Measurements from ENCODE around the gene DCTN5. TPM values are rescaled to one million over a fixed set of nuclear protein-coding genes. Genes with fewer than 3 reads are reported as not detected.
A peak's percentile ranks its signal among the peaks of the same experiment; 100 is the strongest.

DCTN5 gene
- total RNA-seq, 1 experiment from 2014 or later, result 116 TPM

GRCh38 chr16:23663918-23664317, 22.7 kb downstream of the DCTN5 start:
- no peak for DNase-seq (ENCODE audit: low read depth)

DNA sequence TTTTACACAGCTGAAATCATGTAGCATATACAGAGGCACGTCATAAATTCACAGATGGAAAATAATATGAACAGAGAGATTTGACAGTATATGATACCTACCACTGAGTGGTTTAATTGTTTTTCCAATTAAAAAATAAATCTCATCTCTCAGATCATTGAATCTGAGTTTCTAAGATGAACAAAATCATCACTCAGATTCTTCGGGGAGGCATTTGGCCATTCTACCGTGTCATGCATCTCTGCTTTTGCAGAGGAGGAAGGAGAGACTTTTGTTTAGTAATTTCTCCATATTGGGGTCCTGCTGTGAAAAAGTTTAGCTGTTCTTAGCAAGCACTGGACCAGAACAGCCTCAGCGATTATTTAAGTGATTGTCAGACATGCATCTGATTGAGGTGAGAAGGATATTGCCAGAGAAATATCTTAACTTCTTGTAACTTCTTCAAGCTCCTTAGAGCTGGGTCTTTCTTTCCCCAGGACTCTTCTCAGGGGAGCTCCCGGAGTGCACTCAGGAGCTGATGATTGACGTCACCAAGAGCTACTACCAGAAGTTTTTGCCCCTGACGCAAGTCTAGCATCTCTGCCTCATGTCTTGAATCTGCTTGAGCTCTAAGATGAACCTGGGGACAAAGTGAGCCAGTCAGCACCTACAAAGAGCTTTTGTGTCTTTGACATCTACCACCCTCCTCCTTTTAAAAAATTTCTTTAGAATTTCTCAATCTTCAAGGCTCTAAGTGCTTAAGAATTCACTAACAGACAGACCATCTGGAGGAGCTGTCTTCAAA, 25.5 kb downstream of the DCTN5 start:
- DNase-seq (ENCODE audit: low read depth), result no peak

GRCh38 chr16:23667355-23667659, 26.0 kb downstream of the DCTN5 start:
- DNase-seq (ENCODE audit: low read depth), result no peak

GRCh38 chr16:23668225-23668624, 27.0 kb downstream of the DCTN5 start:
- DNase-seq (ENCODE audit: low read depth), result peak; percentile 9

DNA sequence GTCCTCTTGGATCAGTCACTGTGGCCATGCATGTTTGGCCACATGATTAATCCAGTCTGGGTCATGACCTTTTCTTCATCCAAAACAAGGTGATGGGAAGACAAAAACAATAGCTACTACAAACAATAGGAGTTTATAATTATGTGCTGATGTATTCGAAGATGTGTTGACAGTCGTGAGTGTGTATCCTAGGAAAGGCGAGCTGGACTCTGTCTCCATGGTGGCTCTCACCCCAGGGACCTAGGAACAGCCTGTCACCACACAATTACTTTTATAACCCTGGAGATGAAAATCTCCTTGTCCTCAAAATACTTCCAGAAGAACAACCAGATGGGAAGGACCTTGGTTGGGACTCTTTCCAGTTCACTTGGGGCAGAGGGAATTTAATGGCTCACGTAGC, 27.6 kb downstream of the DCTN5 start:
- peak; percentile 14 for DNase-seq (ENCODE audit: low read depth)

DNA sequence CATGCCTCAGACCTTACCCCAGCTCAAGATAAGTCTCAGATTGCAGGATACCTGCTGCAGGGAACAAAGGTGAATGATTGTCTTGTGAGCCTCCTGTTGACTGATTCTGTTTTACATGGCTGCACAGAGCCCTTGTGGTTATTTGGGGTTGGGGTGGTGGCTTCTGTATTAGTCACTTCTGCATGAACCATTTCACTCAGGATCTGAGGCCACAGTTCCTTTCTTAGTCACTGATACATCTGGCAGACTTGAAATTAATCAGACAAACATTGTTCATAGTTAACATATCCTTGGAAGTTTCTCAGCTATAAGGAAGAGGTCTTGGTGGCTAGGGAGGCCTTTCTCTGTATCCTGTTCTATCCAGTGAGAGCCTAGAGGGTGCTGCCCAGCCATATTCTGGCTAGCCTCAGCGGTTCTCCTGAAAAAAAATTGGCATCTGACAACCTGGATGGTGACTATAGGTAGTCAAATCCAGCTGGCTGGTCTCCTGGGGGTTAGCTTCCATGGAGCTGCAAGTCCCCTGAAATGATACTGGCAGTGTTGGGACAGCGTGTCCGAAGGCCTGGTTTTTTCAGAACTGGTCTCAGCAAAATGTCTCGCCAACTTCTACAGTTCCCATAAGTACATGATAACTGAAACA, 29.0 kb downstream of the DCTN5 start:
- peak; percentile 88 for DNase-seq (ENCODE audit: low read depth)

GRCh38 chr16:23673971-23674614, 32.8 kb downstream of the DCTN5 start:
- DNase-seq (ENCODE audit: low read depth), result no peak

DNA sequence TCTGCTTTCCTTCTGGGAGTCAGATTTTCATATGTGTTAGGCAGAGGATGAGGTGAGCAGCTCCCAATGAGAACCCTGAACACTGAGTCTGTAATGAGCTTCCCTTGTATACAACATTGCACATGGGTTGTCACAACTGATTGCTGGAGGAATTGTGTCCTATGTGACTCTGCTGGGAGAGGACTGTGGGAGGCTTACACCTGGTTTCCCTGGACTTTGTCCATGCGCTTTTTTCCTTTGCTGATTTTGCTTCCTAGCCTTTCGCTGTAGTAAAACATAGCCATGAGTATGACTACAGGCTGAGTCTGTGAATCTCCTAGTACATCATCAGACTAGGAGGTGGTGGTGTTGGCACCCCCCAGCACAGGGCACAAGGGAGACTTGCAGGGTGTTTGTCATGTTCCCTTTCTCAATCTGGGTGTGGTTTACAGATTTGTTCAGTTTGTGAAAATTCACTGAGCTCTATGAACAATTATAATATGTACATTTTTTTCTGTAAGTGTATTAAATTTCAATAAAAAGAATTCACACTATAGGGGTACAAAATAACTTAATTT, 35.7 kb downstream of the DCTN5 start:
- DNase-seq (ENCODE audit: low read depth), result no peak

DNA sequence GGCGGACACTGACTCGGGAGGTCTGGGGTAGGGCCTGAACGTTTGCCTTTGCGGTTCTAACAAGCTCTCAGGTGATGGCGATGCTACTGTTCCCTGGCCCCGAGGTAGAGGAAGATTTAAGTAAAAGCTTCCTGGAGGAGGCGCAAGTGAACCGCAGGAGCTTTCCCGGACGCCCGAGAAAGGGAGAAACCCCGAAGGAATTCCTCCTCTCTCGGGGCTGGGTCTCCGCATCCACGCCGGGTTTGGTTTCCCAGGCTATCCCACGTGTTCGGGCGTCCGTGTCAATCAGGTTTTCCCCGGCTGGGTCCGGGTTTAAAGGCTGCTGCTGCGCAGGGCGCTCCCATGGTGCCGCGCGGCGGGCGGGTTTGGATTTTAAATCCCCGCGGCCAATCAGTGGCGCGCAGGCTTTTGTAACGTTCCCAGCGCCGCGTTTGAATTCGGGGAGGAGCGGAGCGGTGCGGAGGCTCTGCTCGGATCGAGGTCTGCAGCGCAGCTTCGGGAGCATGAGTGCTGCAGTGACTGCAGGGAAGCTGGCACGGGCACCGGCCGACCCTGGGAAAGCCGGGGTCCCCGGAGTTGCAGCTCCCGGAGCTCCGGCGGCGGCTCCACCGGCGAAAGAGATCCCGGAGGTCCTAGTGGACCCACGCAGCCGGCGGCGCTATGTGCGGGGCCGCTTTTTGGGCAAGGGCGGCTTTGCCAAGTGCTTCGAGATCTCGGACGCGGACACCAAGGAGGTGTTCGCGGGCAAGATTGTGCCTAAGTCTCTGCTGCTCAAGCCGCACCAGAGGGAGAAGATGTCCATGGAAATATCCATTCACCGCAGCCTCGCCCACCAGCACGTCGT, 37.4 kb downstream of the DCTN5 start, which contains the start of gene PLK1:
TSS of gene PLK1 (plus strand) at position 460 of the 844 bp plus-strand sequence. CDS start at position 504, 44 bp downstream.
- peak; percentile 89 for DNase-seq (ENCODE audit: low read depth)

DNA sequence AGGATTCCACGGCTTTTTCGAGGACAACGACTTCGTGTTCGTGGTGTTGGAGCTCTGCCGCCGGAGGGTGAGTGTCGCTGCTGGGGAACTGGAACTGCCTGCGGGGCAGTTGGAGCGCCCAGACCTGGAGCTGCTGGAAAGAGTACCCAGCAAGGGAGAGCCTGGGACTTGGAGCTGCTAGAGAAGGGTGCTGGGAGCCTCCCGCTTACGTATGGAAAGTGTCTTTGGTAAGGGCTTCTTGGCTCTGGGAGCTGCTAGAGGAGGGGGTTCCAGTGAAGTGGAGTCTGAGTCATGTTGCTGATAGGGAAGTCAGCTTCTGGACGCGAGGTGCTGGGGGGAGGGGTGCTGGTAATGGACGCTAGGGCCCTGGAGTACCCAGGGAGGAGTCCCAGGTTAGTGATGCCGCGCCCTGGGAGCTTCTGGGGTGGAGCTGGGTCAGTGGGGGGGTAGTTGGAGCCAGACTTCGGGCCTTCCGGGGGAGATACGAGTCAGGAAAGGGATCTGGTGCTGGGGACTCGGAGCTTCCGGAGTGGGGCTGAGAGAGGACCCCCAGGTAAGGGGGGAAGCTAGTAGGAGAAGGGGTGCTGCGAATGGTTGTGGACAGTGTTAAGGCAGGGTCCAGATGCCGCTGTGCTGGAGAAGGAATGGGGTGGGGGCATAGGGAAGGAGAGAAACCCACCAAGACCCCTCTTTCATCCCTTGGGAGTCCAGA, 38.2 kb downstream of the DCTN5 start:
- peak; percentile 67 for DNase-seq (ENCODE audit: low read depth)

DNA sequence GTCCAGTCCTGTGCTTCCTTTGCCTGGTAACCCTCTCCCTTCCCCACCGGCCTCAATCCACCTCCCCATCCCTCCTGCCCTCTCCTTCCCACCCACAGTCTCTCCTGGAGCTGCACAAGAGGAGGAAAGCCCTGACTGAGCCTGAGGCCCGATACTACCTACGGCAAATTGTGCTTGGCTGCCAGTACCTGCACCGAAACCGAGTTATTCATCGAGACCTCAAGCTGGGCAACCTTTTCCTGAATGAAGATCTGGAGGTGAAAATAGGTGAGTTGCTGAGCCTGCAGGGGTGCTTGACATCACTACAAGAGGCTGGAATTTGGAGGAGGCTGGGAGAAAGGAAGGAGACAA, 38.7 kb downstream of the DCTN5 start:
- DNase-seq (ENCODE audit: low read depth), result no peak

GRCh38 chr16:23682181-23682580, 40.9 kb downstream of the DCTN5 start:
- no peak for DNase-seq (ENCODE audit: low read depth)

DNA sequence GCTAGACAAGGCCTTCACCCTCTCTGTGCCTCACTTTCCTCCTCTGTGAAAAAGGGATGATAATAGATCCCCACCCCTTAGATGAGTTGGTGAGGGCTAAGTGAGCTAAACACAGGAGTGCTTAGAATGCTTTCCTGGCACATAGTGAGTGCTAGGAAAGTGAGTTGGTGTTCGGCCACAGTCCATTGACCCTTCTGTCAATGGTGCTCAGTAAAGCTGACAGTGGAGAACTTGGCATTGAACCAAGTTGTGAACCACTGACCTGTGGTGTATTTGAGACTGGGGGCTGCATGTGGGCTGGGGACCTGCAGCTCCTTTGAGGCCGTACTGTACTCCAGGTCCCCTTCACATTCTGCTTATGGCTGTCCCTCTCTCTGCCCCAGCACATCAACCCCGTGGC, 42.2 kb downstream of the DCTN5 start:
- no peak for DNase-seq (ENCODE audit: low read depth)

- no peak for DNase-seq (ENCODE audit: low read depth)
Measured at GRCh38 chr16:23687034-23687808, 46.0 kb downstream of the DCTN5 start.

GRCh38 chr16:23689442-23690187, 48.3 kb downstream of the DCTN5 start:
- no peak for DNase-seq (ENCODE audit: low read depth)

DNA sequence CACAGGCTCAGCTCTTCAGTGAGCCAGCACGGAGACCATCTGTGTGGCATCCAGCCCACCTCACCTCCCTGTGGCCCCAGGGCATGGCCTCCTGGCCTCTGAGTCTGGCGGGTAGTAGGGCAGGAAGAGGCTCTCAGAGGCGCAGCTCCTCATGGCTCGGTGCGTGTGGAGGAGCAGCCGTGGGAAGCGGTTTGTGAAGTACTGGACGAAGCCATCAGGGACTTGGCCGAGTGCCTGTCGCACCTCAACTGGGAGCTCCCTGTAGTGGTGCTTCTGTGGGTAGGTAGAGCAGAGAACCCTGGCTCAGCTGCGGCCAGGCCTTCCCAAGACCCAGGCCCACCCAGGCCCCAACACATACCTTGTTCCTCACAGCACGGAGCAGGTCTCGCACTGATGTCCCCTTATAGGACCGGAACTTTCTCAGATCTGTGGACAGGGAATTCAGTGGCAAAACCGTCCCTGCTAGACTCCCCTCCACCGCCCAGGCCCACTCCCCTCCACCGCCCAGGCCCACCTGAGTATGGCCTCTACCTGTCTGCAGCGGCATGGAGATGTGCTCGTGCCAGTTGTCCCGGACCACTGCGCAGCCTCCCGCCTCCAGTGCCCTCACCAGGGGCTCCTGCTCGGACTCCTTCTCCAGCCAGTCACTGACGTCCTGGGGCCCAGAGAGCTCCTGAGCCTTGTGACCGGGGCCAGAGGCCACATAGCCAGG, 49.7 kb downstream of the DCTN5 start:
- DNase-seq (ENCODE audit: low read depth), result no peak

DNA sequence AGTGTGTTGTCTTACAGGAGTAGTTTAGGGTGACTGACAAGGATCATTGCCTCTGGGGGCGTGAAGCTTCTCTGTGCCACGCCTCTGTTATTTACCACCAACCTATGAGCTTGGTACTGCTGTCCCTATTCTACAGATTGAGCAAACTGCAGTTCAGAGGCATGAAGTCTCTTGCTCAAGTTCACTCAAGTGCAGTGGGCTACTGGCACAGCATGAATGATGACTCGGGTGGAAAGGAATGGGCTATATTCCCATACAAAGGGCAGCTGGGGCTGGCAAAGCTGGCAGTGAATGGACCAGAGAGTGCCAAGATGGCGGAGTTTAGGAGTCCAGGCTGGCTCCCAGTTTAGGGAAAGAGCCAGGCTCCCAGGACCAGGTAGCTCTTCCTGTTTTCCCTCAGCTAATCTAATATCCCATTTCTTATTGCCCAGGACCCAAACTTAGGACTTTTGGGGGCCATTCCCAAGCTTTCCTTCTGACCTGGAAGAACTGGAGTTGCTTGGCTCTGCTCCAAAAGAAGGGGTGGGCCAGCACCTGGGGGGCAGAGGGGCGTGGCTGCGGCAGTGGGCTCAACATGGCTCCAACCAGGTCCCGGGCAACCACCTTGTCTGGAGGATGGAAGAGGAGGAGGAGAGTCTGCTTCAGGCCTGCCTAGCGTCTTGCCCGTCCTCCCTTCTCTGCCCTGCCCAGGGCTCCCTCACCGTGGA, 50.4 kb downstream of the DCTN5 start:
- peak; percentile 75 for DNase-seq (ENCODE audit: low read depth)

DNA sequence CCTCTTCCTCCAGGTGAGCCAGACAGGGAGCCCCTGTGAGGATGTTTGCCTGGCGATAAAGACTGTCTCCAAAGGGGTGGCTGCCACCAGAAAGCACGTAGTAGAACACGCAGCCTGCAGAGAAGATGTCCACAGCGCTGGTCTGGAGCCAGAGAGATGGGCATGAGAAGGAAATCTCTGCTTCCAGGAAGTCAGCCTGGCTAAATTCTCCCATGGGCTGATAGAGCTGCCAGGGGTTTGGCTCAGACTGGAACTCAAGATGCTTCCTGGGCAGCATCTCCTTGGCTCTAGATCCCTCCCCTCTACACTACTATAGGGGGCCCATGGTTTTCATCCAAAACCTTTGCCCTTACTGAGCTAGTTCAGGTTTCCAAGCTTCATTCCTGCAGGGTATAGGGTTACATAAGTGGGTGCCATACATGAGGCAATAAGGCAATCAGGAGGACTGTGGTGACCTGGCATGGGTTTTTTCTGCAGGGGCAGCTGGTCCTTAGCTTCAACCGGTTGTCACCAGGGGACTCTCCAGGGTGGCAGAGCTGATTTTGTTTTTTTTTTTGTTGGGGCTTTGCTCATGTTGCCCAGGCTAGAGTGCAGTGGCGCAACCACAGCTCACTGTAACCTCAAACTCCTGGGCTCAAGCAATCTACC, 51.0 kb downstream of the DCTN5 start:
- no peak for DNase-seq (ENCODE audit: low read depth)
